DND-41 (cell line): Measurements from ENCODE around the gene TRIOBP.

Experiments
- ATAC-seq: fragments of 200-7000 bp; cut with Tn5 transposase; 3 replicates; pipeline ENCODE4 v1.9.1; 2021; ENCODE audit warnings: low read depth; ENCODE audit not compliant: insufficient read depth
- DNase-seq: peaks from one replicate; pipeline ENCODE4 v3.0.0-alpha.2; 2020
- H2AFZ ChIP-seq: 2 replicates; pipeline ENCODE4 v1.6.0; 2012; ENCODE audit warnings: low read depth, low read length
- H3K27ac ChIP-seq: 2 replicates; pipeline ENCODE4 v1.5.1; 2012; ENCODE audit warnings: low read length, inconsistent platforms
- H3K27me3 ChIP-seq: fragments of 200-600 bp; sonication (generic); 2 replicates; pipeline ENCODE4 v1.6.0; 2012; ENCODE audit warnings: low read length, mild to moderate bottlenecking, inconsistent platforms; ENCODE audit not compliant: insufficient read depth, poor library complexity
- H3K36me3 ChIP-seq: 2 replicates; pipeline ENCODE4 v1.5.1; 2012; ENCODE audit warnings: low read length, inconsistent platforms; ENCODE audit not compliant: insufficient read depth
- H3K4me1 ChIP-seq: 2 replicates; pipeline ENCODE4 v1.5.1; 2012; ENCODE audit warnings: mild to moderate bottlenecking, low read length; ENCODE audit not compliant: insufficient read depth
- H3K4me2 ChIP-seq: 2 replicates; pipeline ENCODE4 v1.6.0; 2012; ENCODE audit warnings: mild to moderate bottlenecking, moderate library complexity, low read length, inconsistent platforms; ENCODE audit not compliant: insufficient read depth
- H3K4me3 ChIP-seq, 2 experiments: fragments of 200-600 bp in 1 of 2; shearing (Covaris generic) in 1 of 2; 2 replicates each; pipeline ENCODE4 v1.5.1; 2012 to 2016; ENCODE audit warnings: inconsistent platforms in 2 of 2, low read length in 2 of 2, mild to moderate bottlenecking in 2 of 2, low read depth in 1 of 2, moderate library complexity in 1 of 2
- H3K79me2 ChIP-seq: 2 replicates; pipeline ENCODE4 v1.6.0; 2012; ENCODE audit warnings: low read length, inconsistent platforms; ENCODE audit not compliant: insufficient read depth
- H3K9ac ChIP-seq: 2 replicates; pipeline ENCODE4 v1.6.0; 2012; ENCODE audit warnings: low read depth, mild to moderate bottlenecking, inconsistent platforms, low read length, moderate library complexity
- H3K9me3 ChIP-seq: 2 replicates; pipeline ENCODE4 v1.5.1; 2012; ENCODE audit warnings: low read length, moderate library complexity, mild to moderate bottlenecking, inconsistent platforms; ENCODE audit not compliant: insufficient read depth, severe bottlenecking
- H4K20me1 ChIP-seq: 2 replicates; pipeline ENCODE4 v1.6.0; 2012; ENCODE audit warnings: low read length; ENCODE audit not compliant: insufficient read depth
- CTCF ChIP-seq: IDR thresholded peaks from 2 replicates; pipeline ENCODE4 v1.5.1; 2012; ENCODE audit warnings: borderline replicate concordance, low read length, moderate library complexity, mild to moderate bottlenecking; ENCODE audit not compliant: poor library complexity, severe bottlenecking; ENCODE audit errors: extremely low read depth
- EZH2 ChIP-seq: IDR thresholded peaks from 3 replicates; pipeline ENCODE4 v1.6.1; 2012; ENCODE audit warnings: borderline replicate concordance, low read depth, mild to moderate bottlenecking, moderate library complexity, low read length, inconsistent platforms; ENCODE audit not compliant: severe bottlenecking

The TRIOBP gene

GRCh38 chr22:37672920-37673455, 23.9 kb upstream of the TRIOBP start:
- H3K27ac ChIP-seq = no peak overlapping the region
- peaks cover 40% of the 10 kb centered on the region for H3K4me1 ChIP-seq
- no peaks in the 10 kb centered on the region for H3K79me2 ChIP-seq
- ATAC-seq = no peak
- TF ChIP-seq CTCF (no peak), EZH2 (no peak)
- peaks cover 6% of the 10 kb centered on the region; the same call in 1 of the 2 replicates for H4K20me1 ChIP-seq
- H3K4me3 ChIP-seq = no peak overlapping the region
- no peaks in the 10 kb centered on the region for H3K9me3 ChIP-seq
- H3K36me3 ChIP-seq = 0 out of 2 replicates have a peak, but pooled peaks cover 3% of the 10 kb centered on the region
- no peaks in the 10 kb centered on the region for H3K27me3 ChIP-seq
- no peak overlapping the region for H3K9ac ChIP-seq
- H2AFZ ChIP-seq = no peak overlapping the region
- H3K4me2 ChIP-seq = no peak overlapping the region
- no peak for DNase-seq

- DNase-seq = no peak
- ATAC-seq = no peak
- Histone ChIP-seq H2AFZ (no peak overlapping the region), H3K79me2 (no peaks in the 10 kb centered on the region), H3K36me3 (no peaks in the 10 kb centered on the region), H3K27ac (no peak overlapping the region), H3K4me1 (peaks cover 44% of the 10 kb centered on the region), H3K4me3 (no peak overlapping the region), H3K9ac (no peak overlapping the region), H3K27me3 (no peaks in the 10 kb centered on the region), H4K20me1 (no peaks in the 10 kb centered on the region), H3K9me3 (no peaks in the 10 kb centered on the region), H3K4me2 (no peak overlapping the region)
- TF ChIP-seq EZH2 = no peak
- TF ChIP-seq CTCF = no peak
These were observed 22.6 kb upstream of the TRIOBP start for GRCh38 chr22:37674248-37674647.

- DNase-seq (peak; percentile 28), ATAC-seq (no peak)
- no peaks in the 10 kb centered on the region for H3K36me3 ChIP-seq
- no peak within 1 kb of the TSS for H2AFZ ChIP-seq
- TF ChIP-seq EZH2 (no peak), CTCF (no peak)
- peak within 1 kb of the TSS; percentile 76 for H3K27ac ChIP-seq
- peaks cover 44% of the 10 kb centered on the region for H3K4me1 ChIP-seq
- H3K9ac ChIP-seq = peak within 1 kb of the TSS; percentile 46; the same call in 1 of the 2 replicates
- no peaks in the 10 kb centered on the region for H4K20me1 ChIP-seq
- H3K4me2 ChIP-seq = peak within 1 kb of the TSS; percentile 88; the same call in 1 of the 2 replicates
- no peaks in the 10 kb centered on the region for H3K27me3 ChIP-seq
- H3K9me3 ChIP-seq = no peaks in the 10 kb centered on the region
- no peaks in the 10 kb centered on the region for H3K79me2 ChIP-seq
- H3K4me3 ChIP-seq = peak within 1 kb of the TSS in 1 of 2 experiments; percentile 62; a peak in 1 of 4 replicates
These were observed 21.6 kb upstream of the TRIOBP start, which contains the start of gene LGALS1 for GRCh38 chr22:37674951-37675929. LGALS1 (plus strand) TSS chr22:37675636; CDS start chr22:37675703, 67 bp downstream.
